ENCODE results near the gene ARPC1B.

The ARPC1B gene

DNA sequence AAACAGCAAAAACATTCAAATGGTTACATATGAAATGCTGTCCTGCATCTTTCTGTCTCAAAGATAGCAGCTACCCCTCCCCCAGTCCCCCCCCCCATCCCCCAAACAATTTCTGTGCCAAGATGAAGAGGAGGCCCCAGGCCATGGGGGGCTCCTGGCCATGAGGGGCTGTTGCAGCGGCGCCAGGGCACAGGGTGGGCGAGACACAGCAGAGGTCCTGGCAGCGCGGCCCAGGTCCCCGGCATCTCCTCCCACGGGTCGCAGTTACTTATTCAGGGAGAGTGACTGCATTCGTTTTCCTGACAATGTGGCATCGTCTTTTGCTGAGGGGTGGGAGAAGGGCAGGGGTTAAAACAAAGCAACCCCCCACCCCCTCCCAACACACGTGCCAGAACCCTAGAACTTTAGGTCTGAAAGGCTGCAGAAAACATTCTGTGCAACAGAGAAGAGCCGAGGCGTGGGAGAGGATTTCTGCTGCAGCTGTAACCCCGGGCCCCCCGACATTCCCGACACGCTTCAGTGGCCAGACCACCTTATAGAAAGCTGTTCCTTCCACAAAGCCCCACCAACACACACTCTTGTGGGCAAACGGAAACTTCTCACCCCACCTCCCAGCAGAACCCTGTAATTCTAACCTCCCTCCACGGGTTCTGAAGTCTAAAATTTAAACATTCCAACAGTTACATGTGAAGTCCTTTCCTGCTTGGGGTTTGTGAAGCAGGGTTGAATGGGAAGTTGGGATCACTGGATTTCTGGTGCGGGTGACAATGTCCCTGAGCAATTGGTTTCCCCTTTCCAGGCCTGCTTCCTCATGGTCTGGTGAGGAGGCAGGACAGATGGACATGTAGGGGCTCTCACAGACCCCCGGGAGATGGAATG is 22.1 kb downstream of the ARPC1B start:
- no peak overlapping the region for H2AFZ ChIP-seq (ENCODE audit: low read depth, low read length)

DNA sequence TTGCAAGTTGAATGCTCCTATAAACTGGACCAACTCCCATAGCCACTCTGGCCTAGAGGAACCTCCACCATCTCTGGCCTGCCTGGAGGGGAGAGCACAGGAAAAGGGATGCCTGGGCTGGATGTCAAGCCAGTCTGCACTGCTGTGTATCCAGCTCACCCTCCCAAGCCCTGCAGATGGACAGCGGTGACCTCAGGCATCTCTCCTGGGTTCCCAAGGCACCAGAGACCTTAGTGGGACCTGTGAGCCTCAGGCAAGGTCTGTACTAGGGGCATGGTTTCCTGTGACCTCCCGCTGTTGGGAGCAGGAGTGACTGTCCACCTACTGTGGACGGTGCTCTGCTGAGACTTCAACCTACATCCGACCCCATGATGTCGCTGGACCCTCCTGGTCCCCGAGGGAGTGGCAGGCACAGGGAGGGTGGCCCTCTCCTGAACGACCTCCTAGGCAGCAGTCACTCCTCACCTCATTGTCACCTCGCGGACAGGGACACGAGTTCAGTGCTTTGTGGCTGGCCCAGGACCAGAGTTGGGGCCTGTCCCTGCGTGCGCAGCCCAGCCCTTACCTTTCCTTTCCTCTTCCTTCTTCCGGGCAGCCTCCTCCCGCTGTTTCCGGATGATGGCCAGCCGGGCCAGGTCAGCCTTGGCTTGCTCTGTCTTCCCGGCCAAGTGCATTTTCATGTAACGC is 22.9 kb downstream of the ARPC1B start:
- Histone ChIP-seq H3K27ac (ENCODE audit: low read length, poor library complexity, severe bottlenecking) (no peak overlapping the region), H3K79me1 (replicated peaks; ENCODE audit: low read length, poor library complexity, severe bottlenecking) (peaks cover 41% of the 10 kb centered on the region), H3K4ac (ENCODE audit: low read depth in 1 of 2, low read length in 2 of 2) (no peak overlapping the region), H2BK15ac (ENCODE audit: low read depth, poor library complexity, severe bottlenecking) (no peak overlapping the region), H3K9me3 (ENCODE audit: control insufficient read depth, low read length) (no peaks in the 10 kb centered on the region), H3K4me1 (ENCODE audit: control insufficient read depth, insufficient read depth, low read depth, low read length) (peaks cover 18% of the 10 kb centered on the region), H3K4me3 (ENCODE audit: insufficient read depth in 1 of 2, low read depth in 1 of 2, low read length in 2 of 2) (no peak overlapping the region), H2BK5ac (ENCODE audit: low read depth, low read length, poor library complexity, severe bottlenecking) (no peak overlapping the region), H2AFZ (ENCODE audit: low read depth, low read length) (no peak overlapping the region), H3K4me2 (ENCODE audit: low read length, poor library complexity, severe bottlenecking) (no peak overlapping the region), H4K91ac (ENCODE audit: low read length) (peak overlapping the region; percentile 55), H2BK12ac (ENCODE audit: low read length in 2 of 2) (no peak overlapping the region), H3K18ac (ENCODE audit: low read depth in 1 of 2, low read length in 2 of 2) (no peak overlapping the region), H3K14ac (ENCODE audit: low read length in 2 of 2) (no peak overlapping the region), H3K9ac (ENCODE audit: low read length) (no peak overlapping the region), H2BK120ac (ENCODE audit: low read depth, low read length) (no peak overlapping the region), H3K23ac (ENCODE audit: low read length in 2 of 2) (no peak overlapping the region), H3K36me3 (ENCODE audit: control insufficient read depth in 1 of 2, insufficient read depth in 2 of 2, low read depth in 1 of 2, low read length in 2 of 2) (peaks cover 85 to 86% of the 10 kb centered on the region in 2 experiments), H4K8ac (ENCODE audit: low read length) (peak overlapping the region; percentile 31), H3K27me3 (ENCODE audit: control insufficient read depth in 1 of 2, insufficient read depth in 1 of 2, low read length in 2 of 2) (no peaks in the 10 kb centered on the region), H2AK5ac (ENCODE audit: low read length, severe bottlenecking) (no peak overlapping the region)
- WGBS = 92% methylated on average over 18 of the region's 18 CpGs
- DNase-seq = no peak

More for the DNA sequence above, 22.1 kb downstream of the ARPC1B start:
- no peaks in the 10 kb centered on the region for H3K9me3 ChIP-seq (ENCODE audit: control insufficient read depth, low read length)
- H3K36me3 ChIP-seq (ENCODE audit: control insufficient read depth in 1 of 2, insufficient read depth in 2 of 2, low read depth in 1 of 2, low read length in 2 of 2) = peaks cover 86 to 88% of the 10 kb centered on the region in 2 experiments
- no peak overlapping the region for H2BK12ac ChIP-seq (ENCODE audit: low read length in 2 of 2)
- H3K4me2 ChIP-seq (ENCODE audit: low read length, poor library complexity, severe bottlenecking) = no peak overlapping the region
- H3K23ac ChIP-seq (ENCODE audit: low read length in 2 of 2) = no peak overlapping the region
- H2AK5ac ChIP-seq (ENCODE audit: low read length, severe bottlenecking) = no peak overlapping the region
- DNase-seq = no peak
- WGBS = 90% methylated on average over 16 of the region's 21 CpGs
- H3K27ac ChIP-seq (ENCODE audit: low read length, poor library complexity, severe bottlenecking) = peak overlapping the region; percentile 18
- no peak overlapping the region for H3K4me3 ChIP-seq (ENCODE audit: insufficient read depth in 1 of 2, low read depth in 1 of 2, low read length in 2 of 2)
- no peak overlapping the region for H4K91ac ChIP-seq (ENCODE audit: low read length)
- H3K14ac ChIP-seq (ENCODE audit: low read length in 2 of 2) = no peak overlapping the region
- H3K18ac ChIP-seq (ENCODE audit: low read depth in 1 of 2, low read length in 2 of 2) = no peak overlapping the region
- no peak overlapping the region for H2BK5ac ChIP-seq (ENCODE audit: low read depth, low read length, poor library complexity, severe bottlenecking)
- H3K4ac ChIP-seq (ENCODE audit: low read depth in 1 of 2, low read length in 2 of 2) = no peak overlapping the region
- H3K27me3 ChIP-seq (ENCODE audit: control insufficient read depth in 1 of 2, insufficient read depth in 1 of 2, low read length in 2 of 2) = no peaks in the 10 kb centered on the region
- no peak overlapping the region for H2BK15ac ChIP-seq (ENCODE audit: low read depth, poor library complexity, severe bottlenecking)
- H3K79me1 ChIP-seq (replicated peaks; ENCODE audit: low read length, poor library complexity, severe bottlenecking) = peaks cover 40% of the 10 kb centered on the region
- H3K4me1 ChIP-seq (ENCODE audit: control insufficient read depth, insufficient read depth, low read depth, low read length) = peaks cover 21% of the 10 kb centered on the region
- no peak overlapping the region for H4K8ac ChIP-seq (ENCODE audit: low read length)
- H2BK120ac ChIP-seq (ENCODE audit: low read depth, low read length) = no peak overlapping the region
- no peak overlapping the region for H3K9ac ChIP-seq (ENCODE audit: low read length)

DNA sequence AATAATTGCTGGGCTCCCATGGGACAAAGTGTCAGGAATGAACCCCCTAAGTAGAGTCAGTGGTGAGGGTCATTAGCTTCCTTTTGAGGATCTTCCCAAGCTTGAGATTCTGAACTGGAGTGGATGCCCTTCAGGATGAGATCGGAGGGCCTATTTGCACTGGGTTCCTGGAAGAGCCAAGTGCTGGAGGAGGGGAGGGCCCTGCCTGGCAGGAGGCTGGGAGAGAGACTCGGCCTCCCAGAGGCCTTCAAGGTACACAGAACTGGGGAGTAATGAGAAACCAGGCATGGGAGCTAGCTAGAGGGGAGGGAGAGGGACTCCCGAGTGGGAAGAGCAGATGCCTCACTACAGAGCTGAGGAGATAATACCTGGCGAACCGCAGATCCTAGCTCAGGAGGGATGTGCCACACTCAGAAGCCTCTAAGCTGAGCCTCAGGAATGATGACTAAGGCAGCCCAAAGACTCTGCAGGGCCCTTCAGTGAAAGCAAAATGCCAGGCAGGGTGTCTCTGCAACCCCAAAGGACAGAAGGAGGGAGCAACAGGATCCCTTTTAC is 24.4 kb downstream of the ARPC1B start:
- H2BK5ac ChIP-seq (ENCODE audit: low read depth, low read length, poor library complexity, severe bottlenecking) = no peak overlapping the region
- H3K36me3 ChIP-seq (ENCODE audit: control insufficient read depth in 1 of 2, insufficient read depth in 2 of 2, low read depth in 1 of 2, low read length in 2 of 2) = peaks cover 90% of the 10 kb centered on the region in 2 experiments
- no peak overlapping the region for H3K23ac ChIP-seq (ENCODE audit: low read length in 2 of 2)
- no peak for DNase-seq
- H3K79me1 ChIP-seq (replicated peaks; ENCODE audit: low read length, poor library complexity, severe bottlenecking) = peaks cover 45% of the 10 kb centered on the region
- no peak overlapping the region for H3K18ac ChIP-seq (ENCODE audit: low read depth in 1 of 2, low read length in 2 of 2)
- H2BK15ac ChIP-seq (ENCODE audit: low read depth, poor library complexity, severe bottlenecking) = no peak overlapping the region
- no peak overlapping the region for H4K91ac ChIP-seq (ENCODE audit: low read length)
- H3K14ac ChIP-seq (ENCODE audit: low read length in 2 of 2) = no peak overlapping the region
- H2AFZ ChIP-seq (ENCODE audit: low read depth, low read length) = no peak overlapping the region
- no peaks in the 10 kb centered on the region for H3K27me3 ChIP-seq (ENCODE audit: control insufficient read depth in 1 of 2, insufficient read depth in 1 of 2, low read length in 2 of 2)
- no peak overlapping the region for H4K8ac ChIP-seq (ENCODE audit: low read length)
- H3K9me3 ChIP-seq (ENCODE audit: control insufficient read depth, low read length) = no peaks in the 10 kb centered on the region
- no peak overlapping the region for H2BK120ac ChIP-seq (ENCODE audit: low read depth, low read length)
- H3K4me3 ChIP-seq (ENCODE audit: insufficient read depth in 1 of 2, low read depth in 1 of 2, low read length in 2 of 2) = no peak overlapping the region
- peak overlapping the region; percentile 21 for H3K9ac ChIP-seq (ENCODE audit: low read length)
- no peak overlapping the region for H3K4me2 ChIP-seq (ENCODE audit: low read length, poor library complexity, severe bottlenecking)
- H3K27ac ChIP-seq (ENCODE audit: low read length, poor library complexity, severe bottlenecking) = no peak overlapping the region
- H2BK12ac ChIP-seq (ENCODE audit: low read length in 2 of 2) = no peak overlapping the region
- no peak overlapping the region for H3K4ac ChIP-seq (ENCODE audit: low read depth in 1 of 2, low read length in 2 of 2)
- WGBS = 88% methylated on average over 5 of the region's 5 CpGs
- H3K4me1 ChIP-seq (ENCODE audit: control insufficient read depth, insufficient read depth, low read depth, low read length) = peaks cover 7% of the 10 kb centered on the region
- H2AK5ac ChIP-seq (ENCODE audit: low read length, severe bottlenecking) = no peak overlapping the region

DNA sequence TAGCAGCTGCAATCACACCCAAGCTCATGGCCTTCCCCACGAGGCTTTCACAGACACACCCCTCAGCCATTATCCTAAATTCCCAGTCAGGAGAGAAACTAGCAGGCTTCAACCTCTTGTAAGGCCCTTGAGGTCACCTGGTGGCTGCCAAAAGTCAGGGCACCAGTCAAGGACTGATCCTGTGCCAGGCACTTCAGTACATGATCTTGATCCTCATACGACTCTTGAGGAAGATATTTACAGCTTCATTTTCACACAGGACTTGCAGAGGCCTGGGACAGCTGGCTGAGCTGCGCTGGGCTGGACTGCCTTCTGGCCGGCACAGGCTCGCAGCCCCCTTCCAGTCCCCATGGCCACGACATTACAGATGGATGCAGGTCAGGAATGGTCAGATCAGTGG is 25.1 kb downstream of the ARPC1B start:
- Histone ChIP-seq H3K9ac (ENCODE audit: low read length) (no peak overlapping the region), H4K8ac (ENCODE audit: low read length) (no peak overlapping the region), H3K79me1 (replicated peaks; ENCODE audit: low read length, poor library complexity, severe bottlenecking) (peaks cover 43% of the 10 kb centered on the region), H2AK5ac (ENCODE audit: low read length, severe bottlenecking) (no peak overlapping the region), H2BK12ac (ENCODE audit: low read length in 2 of 2) (no peak overlapping the region), H2BK15ac (ENCODE audit: low read depth, poor library complexity, severe bottlenecking) (no peak overlapping the region), H3K14ac (ENCODE audit: low read length in 2 of 2) (no peak overlapping the region), H3K27me3 (ENCODE audit: control insufficient read depth in 1 of 2, insufficient read depth in 1 of 2, low read length in 2 of 2) (no peaks in the 10 kb centered on the region), H4K91ac (ENCODE audit: low read length) (no peak overlapping the region), H3K36me3 (ENCODE audit: control insufficient read depth in 1 of 2, insufficient read depth in 2 of 2, low read depth in 1 of 2, low read length in 2 of 2) (peaks cover 84 to 92% of the 10 kb centered on the region in 2 experiments), H2BK120ac (ENCODE audit: low read depth, low read length) (no peak overlapping the region), H3K23ac (ENCODE audit: low read length in 2 of 2) (no peak overlapping the region), H3K9me3 (ENCODE audit: control insufficient read depth, low read length) (no peaks in the 10 kb centered on the region), H3K4me2 (ENCODE audit: low read length, poor library complexity, severe bottlenecking) (no peak overlapping the region), H3K18ac (ENCODE audit: low read depth in 1 of 2, low read length in 2 of 2) (no peak overlapping the region), H3K4me1 (ENCODE audit: control insufficient read depth, insufficient read depth, low read depth, low read length) (peaks cover 10% of the 10 kb centered on the region), H3K4me3 (ENCODE audit: insufficient read depth in 1 of 2, low read depth in 1 of 2, low read length in 2 of 2) (no peak overlapping the region), H2BK5ac (ENCODE audit: low read depth, low read length, poor library complexity, severe bottlenecking) (no peak overlapping the region), H3K27ac (ENCODE audit: low read length, poor library complexity, severe bottlenecking) (no peak overlapping the region), H3K4ac (ENCODE audit: low read depth in 1 of 2, low read length in 2 of 2) (no peak overlapping the region), H2AFZ (ENCODE audit: low read depth, low read length) (no peak overlapping the region)
- 99% methylated on average over 6 of the region's 6 CpGs for WGBS
- no peak for DNase-seq
